Activated naive CD4-positive, alpha-beta T cell treated with anti-CD3 and anti-CD28 coated beads, Interleukin-2, amount 10 ng/mL, durations not matched to agents 7 days and 5 days (primary cell): ENCODE measurements around the gene KRT2.

Source experiments
- CTCF ChIA-PET: fragments of 350-600 bp; sonication (Branson Sonifier 250); formaldehyde crosslinking; loops from one replicate; lab custom pipeline; 2021; ENCODE audit warnings: antibody characterized with exemption; lab: Charles Lee
- DNase-seq: peaks from one replicate; pipeline ENCODE4 v3.0.0-alpha.2; 2020
- H3K27ac Mint-ChIP-seq: one replicate; pipeline ENCODE4 v1.8.0; 2021; ENCODE audit warnings: mild to moderate bottlenecking, moderate library complexity, mixed read lengths
- H3K27me3 Mint-ChIP-seq: one replicate; pipeline ENCODE4 v1.8.0; 2021; ENCODE audit warnings: mild to moderate bottlenecking, mixed read lengths
- H3K36me3 Mint-ChIP-seq: one replicate; pipeline ENCODE4 v1.8.0; 2021; ENCODE audit warnings: mixed read lengths
- H3K4me1 Mint-ChIP-seq: one replicate; pipeline ENCODE4 v1.8.0; 2021; ENCODE audit warnings: mixed read lengths
- H3K4me3 Mint-ChIP-seq: one replicate; pipeline ENCODE4 v1.8.0; 2021; ENCODE audit warnings: mild to moderate bottlenecking, moderate library complexity, mixed read lengths
- H3K9me3 Mint-ChIP-seq: one replicate; pipeline ENCODE4 v1.8.0; 2021; ENCODE audit warnings: mixed read lengths

Gene KRT2

DNA sequence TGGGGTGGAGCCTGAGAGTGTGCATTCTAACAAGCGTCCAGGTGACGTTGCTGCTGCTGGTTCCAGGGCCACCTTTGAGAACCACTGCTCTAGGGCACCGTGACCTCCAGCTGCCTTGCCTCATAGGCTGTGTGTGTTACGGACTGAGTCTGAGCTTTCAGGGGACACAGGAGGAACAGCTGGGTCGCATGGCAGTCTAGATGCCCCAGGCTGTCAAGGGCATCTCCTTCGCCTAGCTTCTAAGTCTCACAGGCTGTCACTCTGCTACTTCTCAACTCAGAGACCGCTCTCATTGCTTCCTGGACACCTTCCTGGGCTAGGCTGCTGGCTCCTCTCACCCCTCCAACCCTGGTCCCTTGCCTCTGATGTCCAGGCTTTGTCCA lies 34.6 kb downstream of the KRT2 start:
- CTCF ChIA-PET, result interaction anchor here (0.6 kb wide), 1 partner anchor 245 kb away, joined by 3 read pairs; no protein-coding TSS in a partner anchor
- DNase-seq, result no peak
- H3K9me3 Mint-ChIP-seq, result no peaks in the 10 kb centered on the region
- no peak overlapping the region for H3K27ac Mint-ChIP-seq
- no peaks in the 10 kb centered on the region for H3K36me3 Mint-ChIP-seq
- no peak overlapping the region for H3K4me3 Mint-ChIP-seq
- H3K27me3 Mint-ChIP-seq, result peaks cover 4% of the 10 kb centered on the region
- peaks cover 51% of the 10 kb centered on the region for H3K4me1 Mint-ChIP-seq

DNA sequence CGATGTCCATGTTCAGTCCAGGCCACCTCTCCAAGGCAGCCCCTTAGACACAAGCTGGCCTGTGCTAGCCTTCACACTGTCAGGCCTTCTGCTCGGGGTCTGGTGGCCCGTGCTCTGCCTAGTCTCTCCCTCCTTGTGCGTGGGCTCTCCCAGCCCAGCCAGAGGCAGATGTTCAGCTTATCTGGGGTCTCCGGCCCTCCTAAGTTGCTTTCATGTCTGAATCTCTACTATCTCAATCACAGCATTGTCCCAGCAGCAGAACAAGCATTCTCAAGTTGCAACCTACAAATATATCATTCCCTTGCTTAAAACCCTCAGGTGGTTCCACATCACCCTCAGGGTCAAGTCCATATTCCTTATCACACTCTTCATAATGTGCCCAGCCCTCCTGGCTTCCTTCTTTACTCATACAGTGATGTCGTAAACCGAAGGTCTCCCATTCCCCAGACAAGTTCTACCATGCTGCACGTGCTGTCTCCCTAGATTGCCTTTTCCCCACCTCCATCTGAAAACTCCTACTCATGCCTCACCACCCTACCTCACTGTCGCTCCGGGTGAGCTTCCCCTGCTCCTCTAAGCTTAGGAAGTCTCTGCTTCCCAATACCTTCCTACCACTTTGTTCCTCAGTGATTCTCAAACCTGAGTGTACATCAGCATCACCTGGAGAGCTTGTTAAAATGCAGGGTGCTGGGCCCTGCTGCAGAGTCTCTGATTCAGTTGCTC lies 35.2 kb downstream of the KRT2 start:
- DNase-seq, result no peak
- Mint-ChIP-seq H3K27ac (no peak overlapping the region), H3K27me3 (peaks cover 4% of the 10 kb centered on the region), H3K9me3 (no peaks in the 10 kb centered on the region), H3K36me3 (no peaks in the 10 kb centered on the region), H3K4me3 (no peak overlapping the region), H3K4me1 (peaks cover 56% of the 10 kb centered on the region)
- CTCF ChIA-PET, result no interaction called here

DNA sequence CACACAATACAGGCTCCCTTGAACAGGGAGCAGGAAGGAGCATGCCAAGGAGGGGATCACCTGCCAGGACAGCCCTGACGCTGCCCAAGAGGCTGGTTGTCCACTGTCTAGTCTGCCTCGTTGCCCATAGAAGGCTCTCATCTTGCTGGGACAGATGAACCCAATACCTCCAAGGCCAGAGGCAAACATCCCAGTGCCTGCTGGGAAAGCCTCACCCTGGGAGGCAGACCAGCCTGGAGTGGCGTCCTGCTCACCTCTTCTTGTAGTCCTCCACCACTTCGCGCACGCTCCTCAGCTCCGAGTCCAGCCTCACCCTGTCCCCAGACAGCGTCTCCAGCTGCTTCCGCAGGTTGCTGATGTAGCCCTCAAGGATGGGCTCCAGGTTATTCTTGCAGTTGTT lies 36.1 kb downstream of the KRT2 start:
- no peaks in the 10 kb centered on the region for H3K36me3 Mint-ChIP-seq
- no peaks in the 10 kb centered on the region for H3K9me3 Mint-ChIP-seq
- CTCF ChIA-PET, result no interaction called here
- peak overlapping the region; percentile 74 for H3K27ac Mint-ChIP-seq
- H3K4me1 Mint-ChIP-seq, result peaks cover 64% of the 10 kb centered on the region
- DNase-seq, result no peak
- peaks cover 4% of the 10 kb centered on the region for H3K27me3 Mint-ChIP-seq
- no peak overlapping the region for H3K4me3 Mint-ChIP-seq

DNA sequence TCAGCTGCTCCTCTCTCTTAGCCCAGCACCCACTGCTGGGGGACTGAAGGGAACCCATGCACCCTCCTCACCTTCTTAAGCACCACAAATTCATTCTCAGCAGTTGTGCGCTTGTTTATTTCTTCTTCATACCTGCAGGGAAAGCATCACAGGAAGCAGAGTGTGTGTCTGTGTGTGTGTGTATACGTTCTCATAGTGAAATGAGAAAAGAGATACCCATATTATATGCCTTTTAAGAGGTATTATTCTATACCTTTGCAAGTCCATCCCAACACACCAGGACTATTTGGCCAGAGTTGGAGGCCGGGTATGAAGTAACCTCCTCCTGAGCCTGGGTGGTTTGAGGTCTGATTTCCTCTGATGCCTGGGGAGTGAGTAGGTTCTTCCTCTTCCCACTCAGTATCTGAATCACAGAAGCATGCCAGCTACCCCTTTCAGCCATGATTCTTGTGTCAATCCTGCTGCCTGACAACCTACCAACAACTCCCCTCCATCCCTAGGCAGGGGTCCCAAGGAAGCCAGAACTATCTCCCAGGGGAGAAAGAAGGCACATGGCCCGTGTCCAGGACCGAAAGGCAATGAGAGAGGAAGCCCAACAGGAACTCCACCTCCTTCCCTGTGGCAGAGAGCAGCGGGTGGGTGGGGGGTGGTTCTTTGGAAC lies 36.7 kb downstream of the KRT2 start:
- H3K4me3 Mint-ChIP-seq, result no peak overlapping the region
- no peaks in the 10 kb centered on the region for H3K9me3 Mint-ChIP-seq
- no peaks in the 10 kb centered on the region for H3K36me3 Mint-ChIP-seq
- H3K27me3 Mint-ChIP-seq, result peaks cover 7% of the 10 kb centered on the region
- peak overlapping the region; percentile 11 for H3K27ac Mint-ChIP-seq
- CTCF ChIA-PET, result no interaction called here
- no peak for DNase-seq
- H3K4me1 Mint-ChIP-seq, result peaks cover 66% of the 10 kb centered on the region

DNA sequence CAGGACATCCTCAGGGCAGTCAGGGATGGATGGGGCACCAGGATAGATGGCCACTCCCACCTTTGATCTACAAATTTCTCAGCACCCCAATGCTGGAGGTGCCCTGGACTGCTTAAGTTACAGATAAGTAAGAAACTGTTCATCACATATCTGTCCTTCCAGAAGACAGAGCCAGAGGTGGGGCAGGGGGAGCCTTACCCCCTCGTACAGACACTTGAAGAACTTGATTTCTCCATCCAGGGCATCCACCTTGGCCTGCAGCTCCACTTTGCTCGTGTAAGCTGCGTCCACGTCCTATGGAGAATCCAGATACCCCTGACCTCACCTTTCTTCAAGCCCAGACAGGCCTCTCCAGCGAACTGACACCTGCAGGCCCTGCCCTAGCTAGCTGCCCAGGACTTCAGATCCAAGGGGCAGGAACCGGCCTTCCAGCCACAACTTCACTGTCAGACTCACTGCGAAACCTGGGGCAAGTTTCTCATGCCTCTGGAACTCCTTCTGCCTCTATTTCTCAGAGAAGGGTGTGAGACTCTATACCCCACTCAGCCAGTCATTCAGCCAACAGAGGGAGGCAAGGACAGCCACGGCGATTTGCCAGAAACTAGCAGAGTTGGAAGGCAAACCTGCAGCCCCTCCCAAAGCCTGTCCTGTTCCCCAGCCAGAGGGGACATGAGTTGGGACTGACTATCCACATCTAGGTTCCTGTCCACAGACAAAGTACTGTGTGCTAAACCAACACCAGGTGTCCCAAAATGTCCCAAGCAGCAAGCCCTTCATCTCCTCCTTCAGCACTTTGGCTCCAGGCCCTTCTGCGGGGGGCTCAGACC lies 37.4 kb downstream of the KRT2 start:
- CTCF ChIA-PET, result no interaction called here
- peaks cover 73% of the 10 kb centered on the region for H3K4me1 Mint-ChIP-seq
- DNase-seq, result peak; percentile 19
- peak overlapping the region; percentile 38 for H3K27ac Mint-ChIP-seq
- H3K36me3 Mint-ChIP-seq, result no peaks in the 10 kb centered on the region
- H3K27me3 Mint-ChIP-seq, result peaks cover 7% of the 10 kb centered on the region
- H3K4me3 Mint-ChIP-seq, result no peak overlapping the region
- no peaks in the 10 kb centered on the region for H3K9me3 Mint-ChIP-seq

DNA sequence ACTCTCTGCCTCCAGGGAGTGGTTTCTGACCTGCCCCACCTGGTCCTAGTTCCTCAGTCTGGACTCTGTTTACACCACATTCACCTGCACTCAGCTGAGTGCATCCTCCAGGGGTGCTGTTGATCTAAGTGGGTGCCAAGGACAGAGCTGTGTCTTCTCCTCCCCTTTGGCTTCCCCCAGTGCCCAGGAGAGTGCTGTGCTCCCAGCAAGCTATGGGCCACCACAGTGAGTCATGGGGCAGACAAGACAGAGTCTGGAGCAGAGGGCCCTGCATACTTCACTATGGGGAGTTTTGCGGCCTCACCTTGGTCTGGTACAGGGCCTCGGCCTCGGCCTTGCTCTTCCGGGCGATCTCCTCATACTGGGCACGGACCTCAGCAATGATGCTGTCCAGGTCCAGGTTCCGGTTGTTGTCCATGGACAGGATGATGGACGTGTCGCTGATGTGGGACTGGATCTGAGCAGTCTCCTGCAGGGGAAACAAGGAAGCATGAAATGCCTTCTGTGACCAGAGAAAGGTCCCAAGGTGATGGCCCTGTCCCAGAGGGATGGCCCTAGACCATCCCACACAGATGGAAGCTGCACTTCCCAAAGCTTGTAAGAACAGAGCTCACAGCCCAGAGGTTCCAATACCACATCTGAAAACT lies 38.5 kb downstream of the KRT2 start:
- peak; percentile 18 for DNase-seq
- peaks cover 84% of the 10 kb centered on the region for H3K4me1 Mint-ChIP-seq
- no peaks in the 10 kb centered on the region for H3K9me3 Mint-ChIP-seq
- H3K36me3 Mint-ChIP-seq, result no peaks in the 10 kb centered on the region
- CTCF ChIA-PET, result interaction anchor here (1.5 kb wide), 1 partner anchor 27 kb away, joined by 3 read pairs; no protein-coding TSS in a partner anchor
- no peak overlapping the region for H3K27ac Mint-ChIP-seq
- H3K27me3 Mint-ChIP-seq, result peaks cover 7% of the 10 kb centered on the region
- H3K4me3 Mint-ChIP-seq, result no peak overlapping the region

DNA sequence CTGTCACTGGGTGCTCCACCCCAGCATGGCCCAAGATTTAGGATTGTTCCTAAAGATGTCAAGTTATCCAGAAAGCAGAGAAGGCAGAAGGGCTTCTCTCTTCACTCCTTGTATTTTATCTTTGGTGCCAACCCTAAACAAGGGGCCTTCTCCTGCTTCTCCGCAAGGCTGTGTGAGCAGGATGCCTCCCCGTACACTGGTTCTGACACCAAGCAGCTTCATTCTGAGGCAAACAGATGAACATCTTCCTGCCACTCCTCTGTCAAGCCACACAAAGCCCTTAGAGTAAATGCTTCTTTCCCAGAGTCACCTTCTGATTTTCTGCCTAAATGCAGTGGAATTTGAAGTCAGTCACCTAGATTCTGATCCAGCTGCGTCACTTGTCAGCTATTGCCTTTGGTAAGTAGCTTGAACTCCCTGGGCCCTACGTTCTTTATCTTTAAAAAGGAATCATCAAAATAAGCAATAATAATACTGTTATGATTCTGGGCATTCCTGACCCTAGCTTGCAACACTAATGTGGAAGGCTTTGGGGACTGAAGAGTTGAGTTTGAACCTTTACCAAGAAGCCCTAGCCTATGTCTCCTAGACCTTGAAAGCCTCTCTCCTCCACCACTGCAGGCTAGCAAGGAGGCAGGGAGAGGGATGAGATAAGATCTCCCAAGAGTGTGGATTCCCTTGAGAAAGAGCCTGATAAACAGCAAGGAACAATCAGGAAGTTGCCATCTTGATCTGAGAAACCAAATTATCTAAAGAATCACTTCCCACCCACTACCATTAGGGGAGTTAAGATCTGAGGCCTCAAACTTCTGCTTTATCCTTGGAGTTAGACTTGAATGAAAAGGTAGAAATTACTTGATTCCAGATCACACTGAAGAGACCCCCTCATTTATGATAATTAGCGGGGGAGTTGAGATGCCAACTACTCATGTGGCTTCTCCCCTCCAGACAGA lies 39.3 kb downstream of the KRT2 start:
- DNase-seq, result peak; percentile 21
- CTCF ChIA-PET, result interaction anchor here (0.7 to 1.5 kb wide), 3 partner anchors 26 to 267 kb away, joined by 3 to 4 read pairs (median 3); no protein-coding TSS in a partner anchor
- Mint-ChIP-seq H3K36me3 (no peaks in the 10 kb centered on the region), H3K27me3 (peaks cover 7% of the 10 kb centered on the region), H3K4me1 (peaks cover 88% of the 10 kb centered on the region), H3K4me3 (no peak overlapping the region), H3K27ac (no peak overlapping the region), H3K9me3 (no peaks in the 10 kb centered on the region)

DNA sequence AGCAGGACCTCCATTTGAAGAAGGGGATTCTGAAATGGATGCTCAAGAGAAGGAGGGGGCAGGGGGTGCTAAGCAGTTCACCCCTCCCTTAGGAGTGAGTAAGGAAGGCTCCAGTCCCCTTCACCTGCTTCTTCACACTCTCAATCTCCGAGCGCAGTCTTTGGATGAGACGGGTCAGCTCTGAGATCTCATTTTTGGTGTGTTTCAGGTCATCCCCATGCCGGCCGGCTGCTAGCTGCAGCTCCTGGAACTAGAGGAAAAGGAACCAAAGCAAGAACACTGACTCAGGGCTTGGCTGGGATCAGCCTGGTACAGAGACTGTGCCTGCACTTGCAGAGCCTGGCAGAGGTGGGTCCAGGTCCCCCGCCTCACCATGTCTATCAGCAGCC lies 40.9 kb downstream of the KRT2 start:
- Mint-ChIP-seq H3K27me3 (peaks cover 3% of the 10 kb centered on the region), H3K36me3 (no peaks in the 10 kb centered on the region), H3K4me3 (peak overlapping the region; percentile 36), H3K9me3 (no peaks in the 10 kb centered on the region), H3K27ac (peak overlapping the region; percentile 90), H3K4me1 (peaks cover 86% of the 10 kb centered on the region)
- CTCF ChIA-PET, result interaction anchor here (1.0 to 1.5 kb wide), 7 partner anchors 8 to 1146 kb away, joined by 3 to 6 read pairs (median 3); no protein-coding TSS in a partner anchor
- peak; percentile 3 for DNase-seq

DNA sequence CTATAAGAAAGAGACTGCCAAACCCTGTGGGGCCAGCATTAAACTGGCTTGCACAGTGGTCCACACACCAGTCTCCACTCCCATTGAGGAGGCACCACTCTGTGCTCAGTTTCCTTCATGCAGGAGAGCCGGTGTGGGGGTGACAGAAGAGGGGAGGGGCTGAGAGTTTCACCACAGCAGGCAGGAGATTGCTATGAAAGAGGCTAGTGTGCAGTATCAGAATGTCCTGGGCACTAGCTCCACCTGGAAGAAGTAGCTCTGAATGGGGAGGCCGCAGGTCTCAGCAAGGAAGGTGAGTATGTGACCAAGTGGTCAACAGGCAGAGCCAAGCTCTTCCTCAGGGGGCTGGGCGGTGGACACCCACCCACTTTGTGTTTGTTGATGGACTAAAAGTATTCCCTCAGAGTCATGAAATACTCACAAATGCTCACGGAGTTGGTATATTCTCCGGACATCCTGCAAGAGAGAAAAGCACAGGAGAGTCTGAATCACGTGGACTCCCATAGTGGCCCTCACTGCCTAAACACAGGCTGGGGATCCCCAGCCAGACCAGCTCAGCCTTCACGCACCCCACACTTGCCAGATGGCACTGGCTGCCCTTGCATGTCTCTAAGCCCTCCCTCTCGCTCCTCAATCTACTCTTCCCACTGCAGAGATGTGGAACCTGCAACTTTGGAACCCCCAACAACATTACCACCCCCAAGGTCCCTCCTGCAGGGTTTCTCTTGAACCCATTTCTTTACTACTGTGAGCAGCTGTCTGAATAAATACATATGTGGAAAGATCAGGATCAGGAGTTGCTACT lies 43.0 kb downstream of the KRT2 start:
- no peaks in the 10 kb centered on the region for H3K36me3 Mint-ChIP-seq
- H3K4me3 Mint-ChIP-seq, result no peak overlapping the region
- CTCF ChIA-PET, result interaction anchor here (1.2 to 1.5 kb wide), 2 partner anchors 25 to 40 kb away, joined by 3 to 4 read pairs; no protein-coding TSS in a partner anchor
- H3K27me3 Mint-ChIP-seq, result peaks cover 3% of the 10 kb centered on the region
- DNase-seq, result peak; percentile 21
- H3K4me1 Mint-ChIP-seq, result peaks cover 87% of the 10 kb centered on the region
- peak overlapping the region; percentile 35 for H3K27ac Mint-ChIP-seq
- peaks cover 3% of the 10 kb centered on the region for H3K9me3 Mint-ChIP-seq

DNA sequence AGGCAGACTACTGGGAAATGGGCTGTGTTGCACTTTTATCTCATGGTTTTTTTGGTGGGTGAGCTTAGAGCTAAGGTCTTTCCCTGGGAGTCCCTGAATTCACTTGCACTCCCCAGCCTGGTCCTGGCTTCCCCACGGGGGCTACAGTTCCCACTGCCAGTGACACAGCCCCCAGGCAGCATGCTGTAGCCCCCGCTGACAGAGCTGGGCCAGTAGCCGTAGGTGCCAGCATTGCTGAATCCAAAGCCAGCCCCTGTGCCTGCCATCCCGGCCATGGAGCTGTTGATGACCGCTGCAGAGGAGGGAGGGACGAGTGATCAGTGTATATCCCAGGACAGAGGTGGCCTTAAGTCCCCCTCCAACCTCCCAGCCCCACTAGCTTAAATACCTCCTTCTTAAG lies 43.9 kb downstream of the KRT2 start:
- Mint-ChIP-seq H3K4me1 (peaks cover 87% of the 10 kb centered on the region), H3K27me3 (peaks cover 3% of the 10 kb centered on the region), H3K27ac (peak overlapping the region; percentile 35), H3K9me3 (peaks cover 3% of the 10 kb centered on the region), H3K4me3 (no peak overlapping the region), H3K36me3 (no peaks in the 10 kb centered on the region)
- no peak for DNase-seq
- CTCF ChIA-PET, result interaction anchor here (1.2 to 1.5 kb wide), 2 partner anchors 25 to 41 kb away, joined by 3 to 4 read pairs; no protein-coding TSS in a partner anchor

DNA sequence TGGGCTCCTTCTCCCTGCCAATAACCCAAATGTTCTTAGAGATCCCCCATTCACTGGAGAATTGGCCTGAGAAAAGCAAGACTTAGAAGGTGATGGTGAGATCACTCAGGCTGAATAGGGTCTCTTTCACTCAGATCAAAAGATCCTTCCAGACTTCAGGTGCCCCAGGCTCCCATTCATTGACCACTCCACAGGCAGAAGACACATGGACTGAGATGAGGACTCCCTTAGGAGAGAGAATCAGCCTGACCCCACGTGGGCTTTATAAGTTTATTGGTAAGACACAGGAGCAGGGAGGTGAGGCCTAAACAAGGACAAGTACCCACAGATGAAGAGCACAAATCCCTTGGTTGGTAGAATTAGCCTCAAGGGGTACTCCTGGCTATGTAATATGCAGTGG lies 44.7 kb downstream of the KRT2 start:
- no peaks in the 10 kb centered on the region for H3K36me3 Mint-ChIP-seq
- no peak overlapping the region for H3K27ac Mint-ChIP-seq
- CTCF ChIA-PET, result no interaction called here
- peaks cover 84% of the 10 kb centered on the region for H3K4me1 Mint-ChIP-seq
- no peak overlapping the region for H3K4me3 Mint-ChIP-seq
- peaks cover 3% of the 10 kb centered on the region for H3K9me3 Mint-ChIP-seq
- H3K27me3 Mint-ChIP-seq, result peaks cover 3% of the 10 kb centered on the region
- DNase-seq, result no peak

DNA sequence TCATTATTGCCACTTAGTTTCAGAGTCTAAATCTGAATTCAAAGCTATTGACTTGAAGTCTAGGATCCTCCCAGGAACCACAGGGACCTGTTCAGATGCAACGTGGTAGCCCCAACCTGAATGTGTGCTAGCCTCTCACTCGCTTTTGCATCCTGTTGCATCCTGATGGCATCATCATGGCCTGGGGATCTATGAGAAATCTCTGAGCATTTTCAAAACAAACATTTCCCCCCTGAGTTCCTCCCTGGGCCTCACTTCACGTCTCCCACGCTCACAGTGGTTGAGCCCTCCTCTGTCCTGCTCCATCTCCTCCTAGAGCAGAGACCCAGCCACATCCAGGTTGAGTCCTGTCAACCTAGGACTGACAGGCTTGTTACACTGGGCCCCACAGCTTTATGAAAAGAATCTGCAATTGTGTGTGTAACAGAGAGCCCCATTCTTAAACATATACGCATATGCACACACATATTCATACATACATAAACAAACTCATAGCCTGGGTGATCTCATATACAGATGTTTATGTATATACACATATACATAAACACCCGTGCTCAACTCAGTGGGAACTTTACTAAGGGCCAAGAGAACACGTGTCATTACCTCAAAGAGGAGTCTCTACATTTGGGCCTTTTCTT lies 45.3 kb downstream of the KRT2 start:
- CTCF ChIA-PET, result interaction anchor here (0.8 to 1.3 kb wide), 2 partner anchors 259 to 273 kb away, joined by 3 read pairs; no protein-coding TSS in a partner anchor
- Mint-ChIP-seq H3K27ac (no peak overlapping the region), H3K9me3 (peaks cover 3% of the 10 kb centered on the region), H3K4me3 (no peak overlapping the region), H3K4me1 (peaks cover 78% of the 10 kb centered on the region), H3K36me3 (no peaks in the 10 kb centered on the region), H3K27me3 (peaks cover 7% of the 10 kb centered on the region)
- DNase-seq, result no peak
